SHP77 (cell line): ENCODE results near the gene AKAP11.
"Not testable (repeated sequence)": the region's sequence is repeated elsewhere in the genome, so short reads cannot be mapped to it uniquely, and the experiment has no call there.

Experiments used
- DNase-seq, 2 experiments: peaks; one replicate each; lab custom pipeline; 2025; lab: John Stamatoyannopoulos, UW

The AKAP11 gene

DNA sequence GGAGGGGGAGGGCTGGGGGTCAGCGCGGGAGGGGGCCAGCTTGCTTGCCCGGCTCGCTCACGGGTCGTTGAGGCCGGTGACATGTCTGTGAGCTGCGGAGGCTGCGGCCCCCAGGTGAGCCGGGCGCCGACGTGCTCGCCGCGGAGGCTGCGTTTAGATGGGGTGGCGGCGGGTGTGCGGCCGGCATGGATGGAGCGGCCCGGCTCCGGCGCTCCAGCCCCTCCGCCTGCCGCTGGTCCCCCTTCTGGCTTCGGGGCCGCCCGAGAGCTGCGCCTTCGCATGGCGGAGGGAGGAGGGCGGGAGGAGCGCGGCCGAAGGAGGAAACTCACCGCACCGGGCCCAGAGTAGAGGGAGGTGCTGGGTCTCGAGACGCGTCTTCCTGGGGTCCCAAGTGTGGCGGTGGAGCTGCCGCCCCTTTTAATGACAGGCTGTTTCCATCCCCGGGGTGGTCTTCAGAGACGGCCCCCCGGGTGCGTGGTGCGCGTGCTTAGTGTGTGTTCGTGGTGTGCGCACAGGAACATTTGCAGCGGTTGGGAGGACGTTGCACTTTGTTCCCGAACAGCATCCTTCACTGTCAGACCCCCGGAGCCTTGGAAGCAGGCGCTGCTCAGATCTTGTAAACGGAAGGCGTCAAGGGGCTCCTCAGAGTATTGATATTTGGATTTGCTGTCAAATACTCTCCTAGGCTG lies at the start of gene AKAP11:
TSS of gene AKAP11 (plus strand) at position 38 of the 689 bp plus-strand sequence. CDS start 14,197 bp downstream, outside the sequence.
- peak in 1 of 2 experiments; percentile 20 for DNase-seq

DNA sequence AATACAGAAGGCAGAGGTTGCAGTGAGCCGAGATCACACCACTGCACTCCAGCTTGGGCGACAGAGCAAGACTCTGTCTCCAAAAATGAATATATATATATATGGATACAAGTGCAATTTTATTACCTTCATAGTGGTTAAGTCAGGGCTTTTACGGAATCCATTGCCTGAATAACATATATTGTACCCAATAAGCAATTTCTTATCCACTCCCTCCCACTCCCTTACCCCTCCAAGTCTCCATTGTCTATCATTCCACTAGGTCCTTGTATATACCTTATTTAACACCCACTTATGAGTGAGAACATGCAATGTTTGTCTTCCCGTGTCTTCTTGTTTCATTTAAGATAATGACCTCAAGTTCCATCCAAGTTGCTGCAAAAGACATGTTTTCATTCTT lies 48.3 kb upstream of the AKAP11 start:
- DNase-seq, result no peak

DNA sequence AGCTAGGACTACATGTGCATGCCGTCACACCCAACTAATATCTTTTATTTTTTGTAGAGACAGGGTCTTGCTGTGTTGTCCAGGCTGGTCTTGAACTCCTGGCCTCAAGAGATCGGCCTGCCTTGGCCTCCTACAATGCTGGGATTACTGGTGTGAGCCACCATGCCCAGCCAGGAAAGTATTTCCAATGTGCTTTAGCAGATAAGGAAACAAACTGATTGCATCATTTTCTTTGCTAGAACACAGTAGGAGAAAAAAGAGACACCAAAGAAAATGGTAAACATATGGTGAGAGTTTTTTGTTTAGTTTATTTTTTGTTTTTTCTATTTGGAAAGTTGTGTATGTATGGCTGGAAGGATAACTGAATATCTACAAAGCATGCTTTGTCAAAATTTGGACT lies 46.9 kb upstream of the AKAP11 start:
- no peak for DNase-seq

DNA sequence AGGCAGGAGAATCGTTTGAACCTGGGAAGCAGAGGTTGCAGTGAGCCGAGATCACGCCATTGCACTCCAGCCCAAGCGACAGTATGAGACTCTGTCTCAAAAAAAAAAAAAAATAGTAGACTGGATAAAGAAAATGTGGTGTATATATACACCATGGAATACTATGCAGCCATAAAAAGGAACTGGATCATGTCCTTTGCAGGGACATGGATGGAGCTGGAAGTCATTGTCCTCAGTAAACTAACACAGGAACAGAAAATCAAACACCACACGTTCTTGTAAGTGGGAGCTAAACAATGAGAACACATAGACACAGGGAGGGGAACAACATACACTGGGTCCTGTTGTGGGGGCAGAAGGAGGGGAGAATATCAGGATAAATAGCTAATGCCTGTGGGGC lies 45.2 kb upstream of the AKAP11 start:
- not testable (repeated sequence) for DNase-seq

- DNase-seq, result no peak
These were observed 43.4 kb upstream of the AKAP11 start for GRCh38 chr13:42228527-42228926.

GRCh38 chr13:42229287-42229686 lies 42.7 kb upstream of the AKAP11 start:
- no peak for DNase-seq

DNA sequence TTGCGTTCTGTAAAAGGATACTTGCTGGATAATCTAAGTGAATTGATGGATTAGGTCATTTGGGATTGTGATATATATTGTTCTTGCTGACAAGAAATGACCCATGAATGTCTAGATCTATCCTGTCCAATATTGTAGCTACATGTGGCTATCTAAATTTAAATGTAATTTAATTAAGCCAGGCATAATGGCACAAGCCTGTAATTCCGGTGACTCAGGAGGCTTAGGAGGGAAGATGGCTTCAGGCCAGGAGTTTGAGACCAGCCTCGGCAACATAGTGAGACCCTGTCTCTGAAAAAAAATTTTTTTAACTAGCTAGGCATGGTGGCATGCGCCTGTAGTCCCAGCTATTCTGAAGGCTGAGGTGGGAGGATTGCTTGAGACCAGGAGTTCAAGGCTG lies 39.3 kb upstream of the AKAP11 start:
- DNase-seq, result no peak

DNA sequence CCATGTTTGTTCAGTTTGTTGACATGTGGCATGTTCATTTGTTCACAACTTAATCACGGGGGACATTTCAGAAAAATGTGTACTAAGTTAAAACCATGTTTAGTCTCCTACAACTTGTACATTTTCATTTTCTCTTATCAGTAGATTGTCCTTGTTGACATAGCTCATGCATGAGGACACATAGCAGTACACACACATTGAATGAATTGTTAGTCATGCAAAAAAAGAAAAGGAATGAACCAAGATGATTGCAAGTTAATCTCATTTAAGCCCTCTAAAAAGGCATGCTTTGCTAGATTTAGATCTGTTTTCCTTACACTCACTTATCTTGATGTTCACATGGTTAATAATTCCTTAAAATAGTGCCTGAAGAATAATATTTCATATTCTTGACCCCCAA lies 38.2 kb upstream of the AKAP11 start:
- DNase-seq, result no peak

DNA sequence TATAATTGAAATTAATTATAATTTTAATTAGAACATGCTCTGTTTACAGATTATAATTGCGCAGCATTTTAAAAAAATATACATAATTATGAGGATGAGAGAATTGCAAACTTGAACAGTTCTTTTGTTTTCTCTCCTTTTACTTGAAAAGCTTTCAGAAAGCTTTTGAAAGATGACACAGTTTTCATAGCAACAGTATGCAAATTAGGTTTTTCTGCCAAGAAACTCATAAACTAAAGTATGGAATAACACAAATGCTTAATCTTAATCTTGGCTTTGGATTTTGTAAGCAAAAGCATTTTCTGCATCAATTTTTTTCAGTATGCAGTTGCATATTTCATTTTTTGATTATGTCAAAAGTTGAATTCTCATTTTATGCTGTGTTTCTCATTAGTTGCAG lies 32.8 kb upstream of the AKAP11 start:
- DNase-seq, result no peak

DNA sequence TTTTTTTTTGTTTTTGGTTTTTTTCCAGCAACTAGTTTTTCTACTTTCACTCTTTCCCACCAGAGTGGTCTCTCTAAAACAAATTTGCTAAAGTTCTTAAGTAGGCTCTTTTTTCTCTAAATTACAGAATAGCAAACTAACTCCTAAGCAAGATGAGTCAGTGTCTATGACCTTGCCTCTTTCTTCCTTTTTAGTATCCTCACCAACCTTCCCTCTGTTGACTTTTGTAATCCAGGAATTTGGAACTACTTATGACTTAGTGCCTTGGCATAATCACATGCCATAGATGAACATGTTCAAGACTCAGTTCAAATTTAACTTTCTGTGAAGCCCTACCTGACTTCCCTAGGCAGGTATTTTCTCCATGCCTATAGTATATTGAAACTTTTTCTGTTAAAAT lies 32.3 kb upstream of the AKAP11 start:
- DNase-seq, result no peak

- DNase-seq, result no peak
These were observed 25.4 kb upstream of the AKAP11 start for GRCh38 chr13:42246541-42246940.

- DNase-seq, result no peak
These were observed 24.1 kb upstream of the AKAP11 start for GRCh38 chr13:42247883-42248282.

GRCh38 chr13:42255886-42256285 lies 16.1 kb upstream of the AKAP11 start:
- no peak for DNase-seq

GRCh38 chr13:42258747-42259146 lies 13.2 kb upstream of the AKAP11 start:
- DNase-seq, result no peak

GRCh38 chr13:42259515-42259914 lies 12.4 kb upstream of the AKAP11 start:
- no peak for DNase-seq

GRCh38 chr13:42260903-42261654 lies 10.9 kb upstream of the AKAP11 start:
- DNase-seq, result no peak

- DNase-seq, result no peak
These were observed 5.5 kb upstream of the AKAP11 start for GRCh38 chr13:42266473-42266872.

DNA sequence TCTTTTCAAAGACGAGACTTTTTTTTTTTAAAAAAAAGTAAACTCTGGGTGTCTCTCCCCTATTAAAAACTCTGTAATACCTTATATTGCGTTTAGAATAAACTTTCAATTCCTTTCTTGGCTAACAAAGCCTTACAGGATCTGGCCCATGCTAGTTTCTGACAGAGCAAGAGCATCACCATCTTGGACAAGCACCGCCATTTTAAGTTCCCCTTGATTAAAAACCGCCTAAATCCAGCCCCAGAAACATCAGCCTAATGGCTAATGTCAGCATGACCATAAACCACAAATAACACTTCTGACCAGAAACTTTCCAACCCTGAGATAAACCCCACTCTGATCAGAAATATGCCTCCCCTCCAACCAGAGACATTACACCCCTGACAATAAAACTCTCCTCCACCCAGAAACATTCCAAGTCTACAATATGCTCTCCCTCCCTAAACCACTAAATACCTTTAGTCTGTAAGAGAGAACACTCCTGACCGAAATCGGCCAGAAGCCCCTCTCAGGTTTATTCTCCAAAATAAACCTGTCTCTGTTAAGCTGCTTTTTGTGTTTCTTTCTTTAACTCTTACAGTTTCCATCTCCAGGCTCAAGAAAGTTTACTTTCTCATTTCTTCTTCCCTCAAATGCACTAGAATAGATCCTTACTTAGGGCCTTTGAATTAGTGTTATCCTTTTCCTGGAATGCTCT lies 1.6 kb upstream of the AKAP11 start:
- no peak for DNase-seq

DNA sequence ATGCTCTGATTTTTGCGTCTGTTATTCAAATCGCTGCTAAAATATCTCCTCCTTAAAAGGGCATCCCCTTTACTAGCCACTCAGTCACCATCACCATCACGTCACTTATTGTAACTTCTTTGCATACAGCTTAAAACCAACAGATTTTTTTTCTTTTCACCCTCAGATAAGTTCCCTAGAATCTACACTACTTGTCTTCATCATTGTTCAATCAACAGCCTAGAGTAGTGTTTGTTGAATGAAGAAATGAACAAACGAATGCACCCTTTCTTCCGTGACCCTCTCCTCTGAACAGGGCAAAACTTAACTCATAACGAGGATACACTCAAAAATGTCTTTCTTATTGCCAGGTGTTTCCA lies 1.1 kb upstream of the AKAP11 start:
- DNase-seq, result no peak

- DNase-seq, result peak; percentile 91 to 92
These were observed 426 bp upstream of the AKAP11 start for GRCh38 chr13:42271337-42272114.

- DNase-seq, result no peak
These were observed 838 bp downstream of the AKAP11 start for GRCh38 chr13:42272804-42273175.

DNA sequence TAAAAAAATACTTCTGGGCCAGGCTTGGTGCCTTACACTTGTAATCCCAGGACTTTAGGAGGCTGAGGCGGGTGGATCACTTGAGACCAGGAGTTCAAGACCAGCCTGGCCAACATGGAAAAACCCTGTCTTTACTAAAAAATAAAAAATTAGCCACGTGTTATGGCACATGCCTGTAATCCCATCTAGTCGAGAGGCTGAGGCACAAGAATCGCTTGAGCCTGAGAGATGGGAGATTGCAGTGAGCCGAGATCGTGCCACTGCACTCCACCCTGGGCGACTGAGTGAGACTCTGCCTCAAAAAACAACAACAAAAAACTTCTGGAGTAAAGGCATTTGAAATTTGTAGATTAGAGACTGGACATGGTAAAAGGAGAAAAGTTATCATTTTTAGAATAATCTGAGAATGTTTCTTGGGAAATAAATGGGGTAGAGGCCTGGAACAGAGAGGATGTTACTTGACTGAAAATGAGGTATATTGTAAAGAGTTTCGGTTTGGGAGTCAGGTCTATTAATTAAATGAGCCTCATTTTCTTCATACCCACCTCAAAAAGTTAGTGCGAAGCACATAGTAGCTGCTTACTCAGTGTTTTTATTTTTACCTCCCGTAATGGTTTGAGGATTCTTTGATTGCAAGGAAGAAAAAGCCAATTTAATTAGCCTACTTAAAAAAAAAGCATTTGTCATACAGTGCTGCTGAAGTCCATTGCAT lies 2.6 kb downstream of the AKAP11 start:
- no peak for DNase-seq
